SK-N-DZ (cell line): Measurements from ENCODE around the gene GABRP.
"Not testable (repeated sequence)": the region's sequence is repeated elsewhere in the genome, so short reads cannot be mapped to it uniquely, and the experiment has no call there.

ENCODE experiments used
- DNase-seq: peaks from one replicate; pipeline ENCODE4 v3.0.0-alpha.2; 2015; ENCODE audit warnings: low spot score

Gene GABRP

DNA sequence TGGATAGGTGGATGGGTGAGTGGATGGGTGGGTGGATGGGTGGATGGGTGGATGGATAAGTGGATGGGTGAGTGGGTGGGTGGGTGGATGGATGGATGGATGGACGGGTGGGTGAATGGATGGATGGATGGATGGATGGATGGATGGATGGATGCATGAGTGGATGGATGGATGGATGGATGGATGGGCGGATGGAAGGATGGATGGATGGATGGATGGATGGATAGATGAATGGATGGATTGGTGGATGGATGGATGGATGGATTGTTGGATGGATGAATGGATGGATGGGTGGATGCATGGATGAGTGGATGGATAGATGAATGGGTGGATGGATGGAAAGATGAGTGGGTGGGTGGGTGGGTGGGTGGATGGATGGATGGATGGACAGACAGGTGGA is 29.0 kb upstream of the GABRP start:
- DNase-seq: not testable (repeated sequence)

DNA sequence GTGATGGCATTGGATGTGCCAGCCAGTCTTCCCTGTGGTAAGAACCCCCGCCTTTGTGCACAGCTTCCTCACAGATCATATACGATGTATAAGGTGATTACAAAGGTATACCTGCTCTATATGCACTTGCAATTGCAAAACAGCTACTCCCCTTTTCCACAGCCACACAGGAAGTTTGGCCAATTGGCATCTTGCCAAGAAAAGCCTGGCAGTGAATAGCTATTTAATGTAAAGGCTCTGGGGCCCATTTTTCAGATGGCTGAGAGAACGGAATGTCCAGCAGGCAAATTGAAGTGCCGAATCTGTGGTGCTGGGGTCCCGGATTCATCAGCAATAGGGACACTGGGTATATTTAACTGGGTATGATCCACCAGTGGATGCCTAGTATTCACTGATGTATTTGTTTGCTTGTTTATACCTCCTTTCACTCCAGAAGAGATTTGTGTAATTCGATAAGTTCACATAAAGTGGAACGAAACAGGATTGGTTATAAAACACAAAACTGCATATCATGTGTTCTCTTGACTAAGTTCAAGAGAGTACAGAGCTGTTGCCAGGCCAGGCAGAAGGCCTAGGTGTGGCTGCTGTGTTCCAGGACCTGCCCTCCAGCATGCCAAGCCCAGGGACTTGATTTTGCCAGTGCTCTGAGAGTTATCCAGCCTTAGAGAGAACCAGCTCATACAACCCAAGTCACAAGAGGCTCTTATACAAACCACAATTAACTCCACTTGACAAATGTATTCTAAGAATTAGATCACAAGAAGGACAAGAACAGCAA is 27.7 kb upstream of the GABRP start:
- no peak for DNase-seq

DNA sequence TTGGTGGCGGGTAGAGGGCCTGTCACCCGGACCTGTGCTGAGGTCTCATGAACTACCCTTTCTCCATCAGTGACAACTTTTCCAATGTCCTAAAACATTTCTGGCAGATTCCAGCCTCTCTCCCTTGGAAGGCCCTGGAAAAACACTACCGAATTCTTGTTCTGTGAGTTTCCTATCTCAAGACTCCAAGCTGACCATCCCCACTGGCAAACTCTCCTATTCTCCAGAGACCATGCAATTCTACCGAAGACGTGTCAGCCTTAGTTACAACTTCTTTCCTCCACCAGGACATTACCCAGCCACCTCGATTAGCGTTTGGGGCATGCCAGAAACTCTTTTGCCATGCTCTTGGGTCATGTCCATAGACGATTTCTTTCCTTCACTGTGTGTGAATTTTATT is 26.8 kb upstream of the GABRP start:
- DNase-seq: no peak

DNA sequence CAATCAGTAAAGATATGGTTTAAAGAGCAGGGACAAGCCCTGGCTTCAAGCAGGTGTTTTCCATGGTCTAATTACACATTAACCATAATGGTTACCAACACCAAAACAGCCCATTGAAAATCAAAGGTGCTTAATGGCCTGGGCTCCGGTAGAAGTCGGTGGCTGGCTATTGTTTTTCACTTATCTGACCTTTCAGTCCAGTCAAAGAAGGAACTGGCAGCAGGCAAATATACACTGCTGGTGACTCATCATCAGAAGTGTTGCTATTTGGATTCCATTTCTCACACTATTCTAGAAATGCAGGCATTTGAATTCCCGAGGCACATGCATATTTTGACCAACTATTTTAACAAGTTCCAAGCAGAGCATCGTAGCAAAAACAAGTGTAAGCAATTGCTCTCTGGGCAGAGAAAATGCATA is 26.3 kb upstream of the GABRP start:
- no peak for DNase-seq

DNA sequence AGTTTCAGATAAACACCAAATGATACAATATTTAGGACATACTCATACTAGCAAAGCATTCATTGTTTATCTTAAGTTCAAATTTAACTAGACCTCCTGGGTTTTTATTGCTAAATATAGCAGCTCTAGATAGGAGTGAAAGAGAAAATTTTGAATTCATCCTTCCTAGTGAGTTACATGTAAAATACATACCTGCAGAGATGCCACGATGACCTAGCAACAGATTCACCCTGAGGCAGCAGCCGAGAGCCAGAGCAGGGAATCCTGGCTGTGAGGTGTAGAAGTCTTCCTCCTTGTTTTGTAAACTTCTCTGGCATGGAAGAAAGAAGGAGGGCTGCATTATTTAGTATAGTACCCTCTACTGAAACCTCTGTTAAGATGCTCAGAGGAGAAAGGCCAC is 25.9 kb upstream of the GABRP start:
- no peak for DNase-seq

DNA sequence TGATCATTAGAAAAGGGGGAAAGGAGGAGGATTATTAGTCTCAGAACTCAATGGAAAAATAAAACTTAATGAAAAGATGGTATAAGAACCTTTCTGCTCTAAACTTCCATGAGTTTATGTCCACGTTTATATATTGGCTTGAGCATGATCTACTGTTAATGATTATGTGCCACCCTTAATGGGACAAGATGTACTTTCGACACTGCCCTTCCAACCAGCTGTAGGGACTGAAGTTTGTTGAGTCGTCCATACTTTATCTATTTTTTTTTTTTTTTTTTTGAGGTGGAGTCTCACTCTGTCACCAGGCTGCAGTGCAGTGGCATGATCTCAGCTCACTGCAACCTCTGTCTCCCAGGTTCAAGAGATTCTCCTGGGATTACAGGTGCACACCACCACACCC is 25.0 kb upstream of the GABRP start:
- DNase-seq: no peak

DNA sequence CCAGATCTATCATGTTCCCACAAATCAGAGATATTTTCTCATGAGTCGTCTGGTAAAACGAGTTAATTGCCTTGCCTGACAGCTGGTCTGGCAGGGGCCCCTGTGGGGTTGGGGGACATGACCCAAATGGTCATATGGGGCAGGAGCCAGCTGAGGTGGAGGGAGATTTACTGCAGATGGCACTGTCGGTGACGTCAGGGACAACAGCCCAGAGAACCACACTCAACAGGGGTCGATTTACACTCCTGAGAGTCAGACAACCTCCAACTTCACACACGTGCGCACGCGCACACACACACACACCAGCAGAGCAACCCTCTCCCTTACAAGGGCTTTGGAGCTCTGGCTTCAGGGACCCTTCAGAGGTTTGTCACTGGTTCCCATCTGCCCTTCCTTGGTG is 23.4 kb upstream of the GABRP start:
- DNase-seq: no peak

DNA sequence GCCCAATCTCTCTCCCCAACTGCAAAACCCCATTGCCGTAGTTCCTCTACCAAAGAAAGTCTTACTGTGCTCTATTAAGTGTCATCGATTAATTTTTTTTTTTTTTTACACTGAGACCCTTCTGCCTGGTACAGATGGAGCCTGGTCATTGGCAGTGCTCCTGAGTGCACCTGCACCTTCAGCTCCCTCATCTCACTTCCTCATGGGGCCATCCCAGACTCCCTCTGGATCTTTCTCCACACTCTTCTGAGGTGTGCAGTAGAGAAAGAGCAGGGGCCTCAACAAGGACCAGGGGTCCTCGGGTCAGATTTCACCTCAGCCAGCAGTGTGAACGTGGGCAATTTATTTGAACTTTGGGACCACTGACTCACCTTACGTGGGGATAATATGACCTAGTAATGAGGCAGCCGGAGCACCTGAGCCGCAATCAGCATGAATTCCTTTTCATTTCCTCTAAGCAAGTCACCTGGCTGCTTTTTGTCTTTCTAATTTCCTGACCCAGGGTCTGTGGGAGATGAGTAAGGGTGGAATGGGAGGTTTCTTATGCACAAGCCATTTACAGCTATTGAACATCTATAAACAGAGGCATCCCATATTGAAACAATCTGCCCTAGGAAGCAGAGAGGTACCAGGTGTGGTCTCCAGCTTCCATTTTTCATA is 22.3 kb upstream of the GABRP start:
- no peak for DNase-seq

DNA sequence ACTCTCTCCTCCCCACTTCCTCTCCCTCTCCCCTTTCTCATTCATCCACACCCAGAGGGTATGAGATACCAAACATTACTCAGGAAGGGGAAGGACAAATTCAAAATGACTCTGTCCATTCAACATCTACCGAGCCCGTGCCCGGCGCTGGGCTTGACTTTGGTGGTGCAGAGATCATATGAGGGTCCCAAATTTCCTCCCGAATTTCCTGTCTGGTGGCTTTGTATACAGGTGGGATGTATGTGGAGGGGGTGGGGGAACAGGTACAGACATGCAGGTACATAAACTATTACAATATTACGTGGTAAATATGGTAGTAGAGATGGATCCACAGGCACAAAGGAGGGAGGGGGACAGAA is 21.8 kb upstream of the GABRP start:
- no peak for DNase-seq

DNA sequence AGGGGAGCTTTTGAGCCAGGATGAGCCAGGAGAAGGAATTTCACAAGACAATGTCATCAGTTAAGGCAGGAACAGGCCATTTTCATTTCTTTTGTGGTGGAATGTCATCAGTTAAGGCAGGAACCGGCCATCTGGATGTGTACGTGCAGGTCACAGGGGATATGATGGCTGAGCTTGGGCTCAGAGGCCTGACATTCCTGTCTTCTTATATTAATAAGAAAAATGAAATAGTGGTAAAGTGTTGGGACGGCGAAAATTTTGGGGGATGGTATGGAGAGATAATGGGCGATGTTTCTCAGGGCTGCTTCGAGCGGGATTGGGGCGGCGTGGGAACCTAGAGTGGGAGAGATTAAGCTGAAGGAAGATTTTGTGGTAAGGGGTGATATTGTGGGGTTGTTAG is 21.2 kb upstream of the GABRP start:
- DNase-seq: not testable (repeated sequence)

DNA sequence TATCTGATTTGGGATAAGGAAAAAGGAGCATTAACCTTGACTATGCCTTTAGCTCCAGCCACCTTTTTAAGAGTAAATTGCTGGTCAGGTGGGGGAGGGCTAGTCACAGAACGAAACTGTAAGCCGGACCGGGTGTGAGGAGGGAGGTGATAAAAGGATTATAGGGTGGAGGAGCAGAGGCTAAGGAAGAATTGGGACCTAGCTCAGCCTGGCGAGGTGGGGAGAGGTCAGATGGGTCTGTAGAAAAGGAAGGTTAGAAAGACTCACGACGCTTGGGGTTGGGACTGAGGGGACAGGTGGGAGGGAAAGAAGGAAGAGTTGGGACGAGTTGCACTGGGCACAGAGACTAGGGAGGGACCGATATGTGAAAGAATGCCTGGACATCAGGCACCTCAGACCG is 17.7 kb upstream of the GABRP start:
- not testable (repeated sequence) for DNase-seq

DNA sequence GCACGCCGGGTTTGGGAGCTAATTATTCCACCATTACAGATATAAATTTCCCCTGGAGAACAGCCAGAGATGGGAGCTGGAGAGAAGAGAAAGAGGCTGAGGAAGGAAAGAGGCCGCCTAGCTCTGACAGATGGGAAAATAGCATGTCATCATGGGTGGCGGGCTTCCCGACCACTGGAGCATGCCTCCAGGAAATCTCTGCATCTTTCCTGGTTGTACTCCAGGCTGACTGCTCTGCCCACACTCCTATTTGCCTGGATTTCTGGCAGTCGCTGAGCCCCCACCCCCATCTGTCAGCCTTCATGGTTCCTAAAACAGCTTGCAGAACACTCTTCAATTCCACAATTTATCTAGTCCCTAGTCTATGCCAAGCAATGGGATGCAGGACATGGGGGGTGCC is 14.3 kb upstream of the GABRP start:
- no peak for DNase-seq

DNA sequence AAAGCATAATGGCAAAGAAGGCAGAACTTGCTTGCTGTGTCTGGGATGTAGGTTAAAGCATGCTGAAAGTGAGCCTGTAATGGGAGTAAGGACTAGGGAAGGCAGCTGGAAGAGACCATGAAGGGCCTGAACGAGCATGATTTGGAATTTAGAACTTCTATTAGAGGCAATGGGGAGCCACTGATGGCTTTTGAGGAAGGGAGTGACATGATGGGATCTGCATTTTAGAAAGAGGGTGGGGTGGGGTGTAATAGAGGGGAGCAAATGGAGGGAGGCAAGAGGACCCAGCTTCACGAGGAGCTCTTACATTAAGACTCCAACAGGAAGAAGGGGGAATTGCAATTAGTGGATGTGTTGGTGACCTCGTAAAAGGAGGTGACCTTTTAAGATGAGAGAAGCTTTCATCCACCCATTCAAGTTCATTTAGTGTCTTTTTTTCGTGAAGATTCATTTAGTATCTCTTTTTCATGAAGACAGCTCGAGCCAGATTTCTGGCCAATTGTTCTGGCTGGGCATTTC is 13.6 kb upstream of the GABRP start:
- no peak for DNase-seq

DNA sequence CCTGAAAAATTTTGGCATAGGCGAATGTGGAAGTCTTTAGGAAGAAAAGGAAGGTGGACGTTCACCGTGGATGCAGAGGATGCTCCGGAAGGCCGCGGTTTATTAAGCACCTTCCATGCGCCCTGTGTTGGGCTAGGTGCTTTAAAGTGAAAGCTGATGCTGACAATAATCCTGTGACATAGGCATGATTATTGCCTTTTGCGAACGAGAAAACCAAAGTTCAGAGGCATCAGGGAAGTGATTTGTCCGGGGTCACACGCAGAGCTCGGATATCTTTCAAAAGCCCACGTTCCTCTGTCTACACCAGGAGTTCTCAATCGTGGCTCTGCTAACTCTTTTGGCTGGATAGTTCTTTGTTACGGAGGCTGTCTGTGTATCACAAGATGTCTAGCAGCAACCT is 12.0 kb upstream of the GABRP start:
- no peak for DNase-seq

DNA sequence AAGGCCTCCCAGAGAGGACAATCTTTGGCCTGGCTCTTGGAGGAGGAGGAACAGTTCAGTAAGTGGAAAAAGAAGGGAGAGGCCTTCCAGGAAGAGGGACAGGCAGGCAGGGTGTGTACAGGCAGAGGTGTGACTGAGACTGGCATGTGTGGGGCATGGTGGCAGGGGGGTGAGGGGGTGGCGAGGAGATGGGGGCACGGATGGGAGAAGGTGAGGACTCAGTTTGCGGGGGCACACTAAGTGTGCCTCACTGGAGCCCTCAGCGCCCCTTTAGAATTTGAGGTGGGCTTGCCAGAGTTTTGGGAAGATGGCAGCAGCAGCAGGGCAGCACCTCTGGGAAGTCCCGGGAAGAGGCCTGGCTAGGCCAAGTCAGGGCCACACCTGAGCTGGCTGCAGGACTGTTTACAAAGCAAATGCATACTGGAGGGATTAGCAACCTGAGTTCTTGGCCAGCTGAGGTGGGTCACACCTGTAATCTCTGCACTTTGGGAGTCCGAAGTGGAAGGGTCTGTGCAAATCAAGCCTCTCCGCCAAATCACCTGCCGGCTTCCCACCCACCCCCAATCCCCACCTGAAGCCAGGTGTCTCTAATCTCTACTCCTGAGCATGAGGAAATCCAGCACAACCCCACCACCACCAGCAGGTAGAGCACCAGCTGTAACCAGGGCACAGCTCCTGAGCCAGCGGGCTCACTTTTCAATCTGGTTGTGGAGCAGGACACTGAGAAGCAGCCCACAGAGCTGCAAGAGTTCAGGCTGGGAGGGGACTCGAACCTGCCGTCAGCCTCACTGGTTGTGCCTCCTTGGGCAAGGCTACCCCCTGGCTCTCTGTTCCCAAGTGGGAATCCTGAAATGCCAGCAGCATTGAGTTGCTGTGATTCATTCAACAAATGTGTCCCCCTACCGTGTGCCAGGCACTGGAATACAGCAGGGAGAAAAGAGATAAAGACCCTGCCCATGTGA is 10.2 kb upstream of the GABRP start:
- no peak for DNase-seq

DNA sequence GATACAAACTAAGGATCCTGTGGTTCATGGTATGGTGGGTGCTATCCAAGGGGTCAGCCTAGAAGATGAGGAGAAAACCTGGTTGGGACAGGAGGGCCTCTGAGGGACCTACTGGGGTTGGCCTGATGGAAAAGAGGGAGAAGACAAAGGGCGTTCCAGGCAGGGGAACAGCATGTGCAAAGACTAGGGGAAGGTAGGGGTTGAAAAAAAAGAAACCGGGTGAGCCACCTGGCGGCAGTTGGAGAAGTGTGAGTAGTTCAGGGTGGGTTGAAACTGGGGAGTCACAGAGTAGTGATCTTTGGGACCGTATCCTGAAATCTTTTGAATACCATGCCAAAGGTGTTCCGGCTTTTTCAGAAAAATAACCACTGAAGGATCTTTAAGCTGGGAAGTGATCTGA is 8.7 kb upstream of the GABRP start:
- no peak for DNase-seq

DNA sequence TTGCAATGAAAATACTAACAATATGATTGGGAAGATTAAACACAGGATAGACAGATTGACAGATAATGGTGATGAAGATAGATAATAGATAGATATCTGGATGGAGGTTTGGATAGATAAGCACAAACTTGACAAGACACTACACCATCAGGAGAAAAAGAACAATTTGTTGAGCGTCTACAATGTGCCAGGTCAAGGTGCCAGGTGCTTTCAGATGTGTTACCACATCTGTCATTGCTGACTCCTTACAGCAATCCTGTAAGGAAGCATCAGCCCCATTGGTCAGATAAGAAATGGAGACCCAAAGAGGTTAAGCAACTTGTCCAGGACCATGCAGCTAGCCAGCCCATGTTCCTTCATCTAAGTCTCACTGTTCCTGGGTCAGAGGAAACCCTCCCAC is 1.6 kb upstream of the GABRP start:
- no peak for DNase-seq

DNA sequence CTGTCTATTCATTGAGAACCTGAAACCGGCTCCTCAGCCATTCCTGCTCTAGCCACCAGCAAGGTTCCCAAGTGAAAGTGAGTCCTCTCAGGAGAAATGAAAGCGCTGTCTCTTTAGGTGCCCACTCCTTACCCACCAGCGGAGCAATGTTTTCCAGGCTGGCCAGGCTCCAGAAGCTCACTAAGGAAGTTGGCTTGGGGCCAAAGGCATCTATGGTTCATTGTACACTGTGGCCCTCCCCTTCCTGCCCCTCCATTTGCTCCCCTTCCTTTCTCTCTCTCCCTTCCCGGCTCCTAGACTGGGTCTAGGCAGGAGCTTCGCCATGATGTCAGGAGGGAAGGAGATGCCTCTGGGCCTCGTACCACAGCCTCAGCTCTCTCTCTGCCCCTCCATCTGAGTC is 1.1 kb upstream of the GABRP start:
- DNase-seq: no peak

DNA sequence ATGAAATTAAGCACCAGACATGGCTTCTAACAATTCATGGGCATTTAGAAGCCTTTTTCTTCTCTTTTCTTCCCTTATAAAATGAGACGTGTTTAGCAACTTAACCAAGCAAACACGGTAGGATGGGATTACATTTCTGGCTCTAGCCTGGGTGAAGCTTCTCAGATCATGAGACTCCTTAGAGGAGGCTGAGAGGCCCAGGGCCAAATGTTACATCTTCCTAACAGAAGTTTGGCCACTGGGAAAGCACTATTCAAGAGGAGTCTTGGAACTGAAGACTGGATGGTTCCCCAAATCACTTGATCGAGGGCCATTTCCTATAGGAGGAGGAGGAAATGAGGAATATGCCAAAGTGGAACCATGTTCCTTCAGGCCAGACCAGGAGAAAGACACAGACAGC is 1.9 kb downstream of the GABRP start:
- DNase-seq: no peak

DNA sequence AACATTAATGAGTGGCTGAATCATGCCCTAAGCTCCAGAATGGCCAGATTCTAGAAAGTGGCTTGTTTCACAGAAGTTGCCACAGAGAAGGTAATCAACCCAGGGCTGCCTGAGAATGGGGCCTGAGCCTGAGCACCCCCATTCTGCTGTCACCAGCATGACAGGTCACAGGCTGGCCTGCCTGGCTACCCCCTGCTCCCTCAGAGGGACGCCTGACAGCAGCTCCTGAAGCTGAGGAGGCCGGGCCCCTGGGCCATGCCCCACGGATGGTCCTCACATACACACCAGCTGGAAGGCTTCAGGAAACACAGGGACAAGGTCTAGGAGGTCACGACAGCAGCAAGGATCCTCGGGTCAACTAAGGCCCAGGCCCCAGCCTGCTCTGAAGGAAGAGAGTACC is 3.7 kb downstream of the GABRP start:
- no peak for DNase-seq

DNA sequence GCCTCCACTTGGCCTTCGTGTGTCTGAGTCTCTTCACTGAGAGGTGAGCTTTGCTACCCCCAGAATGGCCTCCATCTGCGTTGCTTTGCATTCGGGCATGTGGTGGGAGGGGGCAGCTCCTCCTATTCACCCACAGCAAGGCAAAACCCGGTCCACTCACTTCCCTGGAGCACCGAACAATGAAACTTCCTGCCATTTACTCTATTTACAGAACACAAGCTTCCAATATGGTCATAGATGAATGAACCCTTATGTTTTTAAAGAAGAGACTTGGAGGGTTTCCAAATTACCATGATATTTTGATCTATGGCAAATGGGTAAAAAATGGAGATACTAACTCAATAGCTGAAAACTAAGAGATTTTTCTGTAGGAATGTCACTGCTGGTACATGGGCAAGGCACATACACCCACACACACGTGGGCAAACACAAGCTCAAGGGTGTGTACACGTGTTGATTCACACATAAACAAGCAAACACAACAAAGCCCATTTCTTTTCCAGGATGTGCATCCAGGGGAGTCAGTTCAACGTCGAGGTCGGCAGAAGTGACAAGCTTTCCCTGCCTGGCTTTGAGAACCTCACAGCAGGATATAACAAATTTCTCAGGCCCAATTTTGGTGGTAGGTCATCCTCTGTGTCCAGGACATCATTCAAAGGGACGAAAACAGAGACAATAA is 5.2 kb downstream of the GABRP start:
- no peak for DNase-seq
